Activated CD4-positive, CD25-positive, alpha-beta regulatory T cell treated with anti-CD3 and anti-CD28 coated beads, Interleukin-2, amount 50 U/mL, for 72 hours (primary cell): ENCODE data around the gene UPK3BL2.
"Not testable (repeated sequence)": the region's sequence is repeated elsewhere in the genome, so short reads cannot be mapped to it uniquely, and the experiment has no call there.

Experiments
- DNase-seq: peaks from one replicate; pipeline ENCODE4 v3.0.0; 2021

The UPK3BL2 gene

DNA sequence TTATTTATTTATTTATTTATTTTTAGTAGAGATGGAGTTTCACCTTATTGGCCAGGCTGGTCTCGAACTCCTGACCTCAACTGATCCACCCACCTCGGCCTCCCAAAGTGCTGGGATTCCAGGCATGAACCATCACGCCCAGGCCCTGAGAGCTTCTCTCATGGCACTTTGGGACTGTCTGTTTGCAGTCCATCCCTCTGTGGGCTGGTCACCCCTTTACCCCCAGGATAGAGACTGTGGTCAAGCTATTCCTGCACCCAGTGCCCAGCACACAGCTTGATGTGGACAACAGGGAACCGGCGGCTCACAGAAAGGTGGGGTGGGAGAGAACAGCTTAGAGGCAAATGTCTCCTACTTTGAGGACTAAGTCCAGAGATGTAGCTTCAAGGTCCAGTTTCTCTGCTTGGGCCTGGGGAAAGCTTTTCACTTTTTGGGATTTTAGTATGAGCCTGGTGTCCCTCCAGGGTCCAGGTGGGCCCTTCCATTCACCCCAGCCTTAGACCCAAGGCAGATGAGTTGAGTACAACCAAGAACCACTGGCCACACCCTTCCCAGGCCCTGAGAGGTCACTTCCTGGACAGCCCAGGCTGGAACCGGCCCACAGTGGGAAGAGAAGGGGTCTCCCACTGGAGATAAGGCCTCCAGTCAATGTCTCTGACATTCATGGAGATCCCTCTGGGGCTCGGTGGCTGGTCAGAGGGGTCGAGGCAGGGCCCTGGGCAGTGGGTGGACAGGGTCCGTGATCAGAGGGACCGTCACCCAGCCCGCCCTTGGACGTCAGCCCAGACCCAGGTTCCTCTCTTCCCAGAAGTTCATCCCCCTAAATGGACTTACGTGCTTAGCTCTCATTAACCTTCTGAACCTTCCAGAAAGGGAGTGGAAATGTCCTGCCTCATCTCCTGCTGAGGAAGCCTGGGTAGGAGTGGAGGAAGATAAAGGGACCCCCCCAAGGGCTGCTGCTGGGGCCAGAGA is 15.4 kb downstream of the UPK3BL2 start:
- DNase-seq, result not testable (repeated sequence)

DNA sequence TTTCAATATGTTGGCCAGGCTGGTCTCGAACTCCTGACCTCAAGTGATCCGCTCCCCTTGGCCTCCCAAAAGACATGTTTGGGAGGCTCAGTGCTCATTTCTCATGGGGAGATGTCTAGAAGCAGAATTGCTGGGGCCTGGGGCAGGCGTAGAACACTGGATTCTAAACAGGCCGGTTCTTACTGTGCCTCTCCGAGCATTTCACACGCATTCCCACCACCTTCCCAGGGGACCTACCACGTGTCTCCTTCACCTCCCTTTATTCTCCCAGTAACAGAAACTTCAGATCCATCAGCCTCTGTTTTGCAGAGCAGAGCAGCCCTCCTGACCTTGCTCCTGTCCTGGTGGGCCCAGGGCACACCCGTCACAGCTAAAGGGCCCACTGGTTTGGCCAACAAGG is 16.3 kb downstream of the UPK3BL2 start:
- DNase-seq, result not testable (repeated sequence)

DNA sequence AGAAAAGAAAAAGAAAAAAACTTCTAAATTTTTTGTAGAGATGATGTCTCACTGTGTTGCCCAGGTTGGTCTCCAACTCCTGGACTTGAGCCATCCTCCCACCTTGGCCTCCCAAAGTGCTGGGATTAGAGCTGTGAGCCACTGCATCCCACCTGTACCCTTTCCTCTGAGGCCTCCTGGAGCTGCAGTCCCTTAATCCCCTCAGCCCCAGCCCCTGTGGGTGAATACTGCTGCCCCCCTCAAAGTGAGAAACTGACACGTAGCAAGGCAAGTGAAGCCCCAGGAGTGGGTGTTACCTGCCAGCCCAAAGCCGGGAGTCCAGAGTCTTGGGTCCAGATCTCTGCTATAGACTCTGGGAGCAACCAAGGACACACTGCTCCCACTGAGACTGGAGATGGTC is 18.7 kb downstream of the UPK3BL2 start:
- DNase-seq, result peak; percentile 32

DNA sequence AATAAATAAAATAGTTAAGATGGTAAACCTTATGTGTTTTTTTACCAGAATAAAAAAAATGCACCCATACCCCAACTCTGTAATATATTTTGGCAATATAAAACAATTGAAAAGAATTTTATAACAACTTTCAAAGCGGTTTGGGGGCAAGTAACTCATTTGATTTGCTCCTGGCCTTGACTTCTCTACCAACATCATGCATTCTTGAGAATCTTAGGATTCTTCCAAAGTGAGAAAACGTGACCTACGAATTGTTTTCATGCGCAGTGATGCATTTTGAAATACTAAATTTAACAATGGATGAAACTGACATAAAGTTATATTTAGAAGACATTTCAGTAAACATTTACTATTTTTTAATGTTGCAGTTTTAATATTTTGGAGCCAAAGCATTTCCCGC is 22.7 kb downstream of the UPK3BL2 start:
- DNase-seq, result not testable (repeated sequence)

DNA sequence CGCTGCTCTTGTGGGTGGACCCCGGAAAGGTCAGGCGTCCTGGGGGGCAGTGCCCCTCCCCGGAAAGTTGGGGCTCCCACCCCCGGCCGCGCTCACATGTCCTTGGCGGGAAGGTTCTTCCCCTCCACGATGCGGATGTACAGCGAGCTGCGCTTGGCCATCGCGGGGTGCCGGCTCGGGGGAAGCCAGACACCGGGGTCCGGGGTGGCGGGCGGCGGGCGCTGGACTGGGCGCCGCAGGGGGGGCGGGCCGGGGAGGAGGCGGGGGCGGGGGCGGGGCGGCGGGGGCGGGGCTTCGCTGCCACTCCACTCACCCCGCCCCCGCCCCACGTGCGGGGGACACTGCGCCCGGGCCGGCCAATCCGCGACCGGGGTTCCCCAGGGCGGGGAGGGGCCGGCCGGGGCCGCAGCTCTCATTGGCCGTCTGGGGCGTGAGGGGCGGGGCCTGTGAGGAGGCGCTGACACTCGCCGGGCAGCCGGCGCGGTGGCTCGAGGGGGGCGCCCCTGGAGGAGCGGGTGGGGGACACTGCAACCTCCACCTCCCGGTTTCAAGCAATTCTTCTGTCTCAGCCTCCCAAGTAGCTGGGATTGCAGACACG is 25.8 kb downstream of the UPK3BL2 start, which contains the start of gene RASA4B:
RASA4B (minus strand) TSS at position 228 of the 598 bp plus-strand sequence; CDS start at position 161, 67 bp downstream.
- DNase-seq, result peak; percentile 51

DNA sequence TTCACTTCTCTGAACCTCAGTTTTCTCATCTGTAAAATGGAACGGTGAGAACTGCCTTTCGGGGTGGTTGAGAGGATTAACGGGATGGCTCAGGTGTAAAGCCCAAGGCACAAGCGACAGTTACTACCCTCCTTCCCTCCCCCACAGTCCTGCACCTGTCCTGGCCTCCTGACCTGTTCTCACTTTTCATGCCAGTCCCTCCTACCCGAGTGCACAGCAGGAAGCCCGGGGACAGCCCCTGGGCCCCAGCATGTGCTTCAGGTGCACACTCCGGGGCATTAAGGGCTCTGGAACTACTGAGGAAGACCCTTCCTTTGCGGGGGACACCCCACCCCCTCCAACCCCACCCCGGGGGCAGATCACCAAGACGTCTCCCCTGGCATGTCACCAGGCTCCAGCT is 26.5 kb downstream of the UPK3BL2 start:
- DNase-seq, result not testable (repeated sequence)

DNA sequence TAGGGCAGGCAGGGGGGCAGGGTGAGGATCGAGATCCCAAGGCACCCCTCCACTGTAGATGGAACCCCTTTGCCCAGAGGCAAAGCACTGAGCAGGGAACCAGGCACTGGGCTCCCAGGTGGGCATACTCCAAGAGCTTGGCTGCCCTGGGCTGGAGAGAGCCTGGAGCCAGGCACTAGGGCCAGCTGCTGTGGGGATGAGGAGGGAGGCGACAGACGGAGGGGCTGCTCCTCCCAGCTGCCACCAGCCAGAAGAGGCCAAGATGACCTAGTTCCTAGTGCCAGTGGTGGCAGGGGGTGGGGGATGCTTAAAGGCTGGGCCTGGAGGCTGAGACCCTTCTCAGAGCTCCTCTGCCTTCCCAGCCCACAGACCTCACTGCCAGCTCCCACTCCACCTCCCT is 27.6 kb downstream of the UPK3BL2 start:
- not testable (repeated sequence) for DNase-seq

DNA sequence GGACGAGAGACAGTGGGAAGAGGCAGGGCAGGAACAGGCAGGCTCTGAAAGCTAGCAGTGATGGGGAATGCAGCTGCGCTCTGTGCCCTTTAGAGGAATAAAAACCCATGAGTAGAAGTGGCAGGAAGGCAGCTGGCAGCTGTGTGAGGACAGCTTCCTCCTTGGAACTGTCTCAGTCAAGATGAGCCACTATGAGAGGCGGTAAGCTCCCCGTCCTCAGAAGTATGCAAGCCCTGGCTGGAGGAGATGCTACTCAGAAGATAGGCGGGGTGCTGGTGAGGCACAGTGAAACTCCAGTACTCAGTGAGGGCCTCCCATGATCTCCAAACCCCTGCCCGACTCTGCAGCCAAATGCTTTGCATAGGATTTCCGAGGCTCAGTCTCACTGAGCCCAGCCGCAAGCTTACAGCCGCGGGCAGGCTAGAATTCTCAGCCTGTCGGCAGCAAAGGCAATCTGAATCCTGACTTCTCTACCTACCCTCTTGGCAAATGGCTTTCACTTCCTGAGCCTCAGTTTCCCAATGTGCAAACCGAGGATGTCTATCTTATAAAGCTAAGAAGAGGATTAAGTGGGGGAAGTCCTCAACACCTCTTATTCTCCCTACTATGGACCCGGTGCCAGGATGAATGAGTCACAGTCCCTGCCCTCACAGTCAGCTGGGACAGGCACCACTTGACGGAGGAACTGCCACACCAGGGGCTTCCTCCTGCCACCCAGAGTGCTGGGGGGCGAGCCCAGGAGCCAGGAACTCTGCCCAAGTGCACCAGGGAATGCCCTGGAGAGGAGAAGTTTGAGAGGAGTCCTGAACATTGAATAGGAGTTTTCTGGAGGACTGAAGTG is 28.4 kb downstream of the UPK3BL2 start:
- DNase-seq, result not testable (repeated sequence)

DNA sequence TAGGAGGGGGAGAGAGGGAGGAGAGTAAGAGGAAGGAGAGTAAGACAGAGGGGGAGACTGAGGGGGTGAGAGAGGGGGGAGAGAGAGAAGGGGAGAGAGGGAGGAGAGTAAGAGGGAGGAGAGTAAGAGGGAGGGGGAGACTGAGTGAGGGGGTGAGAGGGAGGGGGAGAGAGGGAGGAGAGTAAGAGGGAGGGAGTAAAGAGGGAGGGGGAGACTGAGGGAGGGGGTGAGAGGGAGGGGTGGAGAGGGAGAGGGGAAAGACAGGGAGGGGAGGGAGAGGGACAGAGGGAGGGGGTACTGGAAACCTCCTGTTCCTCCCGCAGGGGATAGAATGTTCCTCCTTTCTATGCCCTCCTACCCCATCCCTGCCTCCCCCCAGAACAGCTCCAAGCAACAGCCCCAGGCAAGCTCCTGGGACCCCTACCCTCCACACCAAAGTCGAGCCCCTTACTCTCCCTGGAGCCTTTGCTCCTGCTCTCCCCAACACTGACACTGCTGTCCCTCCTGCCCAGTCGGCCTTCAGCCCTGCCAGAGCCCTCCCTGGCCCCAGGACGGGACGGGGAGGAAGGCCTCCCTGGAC is 30.8 kb downstream of the UPK3BL2 start:
- DNase-seq, result peak; percentile 42

DNA sequence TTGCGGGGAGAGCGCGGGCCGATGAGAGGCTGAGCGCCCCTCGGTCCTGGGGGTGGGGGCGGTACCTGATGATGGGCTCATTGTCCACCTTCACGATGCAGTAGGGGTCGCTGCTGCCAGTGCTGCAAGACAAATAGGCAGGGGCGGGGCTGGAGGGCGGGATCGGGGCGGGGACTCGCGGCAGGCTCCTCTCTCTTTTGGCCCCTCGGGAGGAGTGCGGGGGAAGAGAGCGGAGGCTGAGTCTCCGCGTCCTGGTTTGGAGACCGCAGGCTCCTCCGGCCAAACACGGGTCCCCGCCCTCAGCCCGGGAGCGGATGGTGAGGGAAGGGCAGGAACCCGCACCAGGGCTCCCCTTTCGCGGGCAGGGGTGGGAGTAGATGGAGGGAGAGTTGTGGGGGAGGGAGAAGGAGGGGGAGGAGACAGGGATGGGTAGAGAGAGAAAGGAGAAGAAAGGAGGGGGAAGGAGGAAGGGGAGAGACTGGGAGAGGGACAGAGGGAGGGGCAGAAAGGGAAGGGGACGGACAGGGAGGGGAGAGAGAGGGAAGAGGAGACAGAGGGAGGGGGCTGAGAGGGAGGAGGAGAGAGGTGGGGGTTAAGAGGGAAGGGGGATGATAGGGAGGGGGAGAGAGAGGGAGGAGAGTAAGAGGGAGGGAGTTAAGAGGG is 31.5 kb downstream of the UPK3BL2 start:
- not testable (repeated sequence) for DNase-seq

DNA sequence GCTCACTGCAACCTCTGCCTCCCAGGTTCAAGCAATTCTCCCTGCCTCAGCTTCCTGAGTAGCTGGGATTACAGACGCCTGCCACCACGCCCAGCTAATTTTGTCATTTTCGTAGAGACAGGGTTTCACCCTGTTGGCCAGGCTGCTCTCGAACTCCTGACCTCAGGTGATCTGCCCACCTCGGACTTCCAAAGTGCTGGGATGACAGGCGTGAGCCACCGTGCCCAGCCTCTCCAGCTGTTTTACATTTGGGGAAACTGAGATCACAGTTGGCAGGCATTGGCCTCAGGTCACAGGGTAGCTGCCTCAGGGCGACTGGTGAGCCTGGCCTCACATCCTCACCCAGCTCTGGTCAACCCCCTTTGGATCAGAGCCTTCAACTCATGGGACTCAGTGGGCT is 32.9 kb downstream of the UPK3BL2 start:
- not testable (repeated sequence) for DNase-seq

DNA sequence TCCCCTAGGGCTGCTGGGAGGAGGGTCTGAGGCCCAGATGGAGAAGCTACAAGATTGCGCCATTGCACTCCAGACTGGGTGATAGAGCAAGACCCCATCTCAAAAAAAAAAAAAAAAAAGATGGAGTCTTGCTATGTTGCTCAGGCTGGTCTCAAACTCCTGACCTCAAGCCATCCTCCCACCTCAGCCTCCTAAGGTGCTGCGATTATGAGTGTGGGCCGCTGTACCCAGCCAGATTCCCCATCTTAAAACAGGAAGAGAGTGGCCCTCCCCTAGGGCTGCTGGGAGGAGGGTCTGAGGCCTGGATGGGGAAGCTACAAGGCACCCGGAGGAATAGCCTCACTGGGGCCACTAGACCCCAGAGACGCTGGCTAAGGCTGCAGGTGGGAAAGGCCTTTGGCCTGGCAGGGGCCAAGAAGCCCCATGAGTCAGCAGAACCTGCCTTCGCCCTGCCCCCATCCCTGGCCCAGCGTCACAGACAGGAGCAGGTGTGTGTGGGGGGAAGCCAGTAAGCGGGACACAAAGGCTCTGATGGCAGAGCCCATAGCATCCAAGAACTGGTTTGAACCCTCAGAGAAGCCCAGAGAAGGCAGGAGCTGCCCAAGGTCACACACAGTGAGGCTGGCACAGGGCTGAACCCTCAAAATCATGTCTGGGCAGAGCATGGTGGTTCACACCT is 35.9 kb downstream of the UPK3BL2 start:
- DNase-seq, result not testable (repeated sequence)

DNA sequence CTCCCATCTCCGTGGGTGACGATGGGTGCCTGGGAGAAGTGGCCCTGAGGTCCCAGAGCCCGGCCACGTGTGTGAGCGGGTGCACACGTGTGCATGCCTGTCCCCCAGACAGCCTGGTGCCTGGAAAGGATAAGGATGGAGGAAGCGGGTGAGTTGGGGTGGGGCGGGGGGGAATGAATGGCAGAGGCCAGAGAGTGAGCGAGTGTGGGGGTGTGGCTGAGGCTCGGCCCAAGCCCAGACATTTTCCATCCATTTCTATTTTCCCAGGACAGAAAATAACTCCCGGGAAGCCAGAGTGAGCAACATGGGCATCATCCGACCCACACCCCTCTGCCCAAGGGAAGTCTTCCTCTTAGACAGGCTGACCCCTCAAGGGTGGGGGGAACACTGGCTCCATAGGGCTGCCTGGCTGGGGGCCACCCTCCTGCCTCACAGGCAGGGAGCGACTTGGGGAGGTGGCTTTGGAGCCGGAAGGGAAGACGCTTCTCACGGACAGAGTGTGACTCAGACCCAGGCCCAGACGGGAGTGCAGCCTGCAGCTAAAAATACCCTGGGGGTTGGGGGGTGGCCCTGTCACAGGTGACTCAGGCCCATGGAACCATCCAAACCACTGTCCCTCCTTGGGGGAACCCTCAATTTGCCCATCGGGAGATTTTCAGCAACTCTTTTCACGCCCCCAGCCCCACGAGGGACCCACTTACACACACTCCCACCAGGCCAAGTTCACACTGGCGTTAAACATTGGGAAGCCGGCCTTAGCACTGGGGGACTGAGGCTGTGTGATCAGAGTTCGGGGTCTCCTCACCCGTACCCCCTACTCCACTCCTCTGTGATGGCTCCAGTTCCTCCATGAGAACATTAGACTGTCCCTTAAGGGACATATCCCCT is 38.0 kb downstream of the UPK3BL2 start:
- DNase-seq, result peak; percentile 29

DNA sequence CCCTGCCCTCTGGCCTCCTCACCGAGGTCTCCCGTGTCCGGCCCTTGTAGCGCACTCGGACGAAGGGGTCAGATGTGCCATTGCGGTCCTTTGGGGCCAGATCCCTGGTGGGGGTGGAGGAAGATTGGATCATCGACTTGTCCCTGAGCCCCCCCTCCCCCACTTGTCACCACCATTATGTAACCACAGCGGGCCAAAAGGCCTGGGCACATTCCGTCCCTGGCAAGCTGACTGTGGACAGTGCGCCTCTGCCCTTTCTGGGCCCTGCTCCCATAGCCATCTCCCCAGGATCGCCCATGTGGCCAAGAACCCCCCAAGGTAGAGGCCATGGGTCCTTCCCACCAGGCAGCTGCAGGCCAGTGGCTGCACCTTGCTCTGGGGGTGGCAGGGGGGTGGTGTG is 40.4 kb downstream of the UPK3BL2 start:
- not testable (repeated sequence) for DNase-seq

DNA sequence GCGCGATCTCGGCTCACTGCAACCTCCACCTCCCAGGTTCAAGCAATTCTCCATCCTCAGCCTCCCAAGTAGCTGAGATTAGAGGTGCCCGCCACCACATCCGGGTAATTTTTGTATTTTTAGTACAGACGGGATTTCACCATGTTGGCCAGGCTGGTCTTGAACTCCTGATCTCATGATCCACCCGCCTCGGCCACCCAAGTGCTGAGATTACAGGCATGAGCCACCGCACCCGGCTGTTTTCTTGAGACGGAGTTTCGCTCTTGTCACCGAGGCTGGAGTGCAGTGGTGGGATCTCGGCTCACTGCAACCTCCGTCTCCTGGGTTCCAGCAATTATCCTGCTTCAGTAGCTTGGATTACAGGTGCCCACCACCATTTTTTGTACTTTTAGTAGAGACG is 45.2 kb downstream of the UPK3BL2 start:
- peak; percentile 25 for DNase-seq

DNA sequence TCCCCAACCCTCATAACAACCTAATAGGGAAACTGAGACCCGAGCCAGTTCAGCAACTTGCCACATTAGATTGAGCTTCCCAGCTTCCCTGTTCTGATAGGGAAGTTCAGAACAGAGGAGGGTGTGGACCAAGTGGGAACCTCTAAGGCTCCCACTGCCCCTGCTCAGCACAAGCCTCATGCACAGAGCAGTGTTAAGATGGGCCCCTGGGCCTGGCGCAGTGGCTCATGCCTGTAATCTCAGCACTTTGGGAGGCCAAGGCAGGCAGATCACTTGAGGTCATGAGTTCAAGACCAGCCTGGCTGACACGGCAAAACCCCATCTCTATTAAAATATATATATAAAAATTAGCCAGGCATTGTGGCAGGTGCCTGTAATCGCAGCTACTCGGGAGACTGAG is 46.2 kb downstream of the UPK3BL2 start:
- DNase-seq, result peak; percentile 29

DNA sequence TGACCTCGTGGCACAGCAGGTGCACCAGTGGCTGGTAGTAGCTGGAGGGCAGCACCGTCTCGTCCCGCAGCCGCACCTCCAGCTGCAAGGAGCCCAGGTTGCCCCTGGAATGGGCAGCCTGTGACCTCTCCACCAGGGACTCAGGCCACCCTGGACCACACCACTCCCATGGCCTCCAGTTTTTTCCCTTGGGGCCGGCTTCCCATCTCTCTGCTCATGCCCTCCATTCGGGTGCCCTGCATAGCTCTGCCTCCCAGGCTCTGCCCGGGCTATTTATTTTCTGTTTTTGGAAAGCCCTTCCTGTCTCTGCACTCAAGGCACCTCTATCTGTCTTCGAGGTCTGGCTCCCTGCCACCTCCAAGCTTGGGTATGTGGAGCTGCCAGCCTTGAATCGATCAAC is 46.6 kb downstream of the UPK3BL2 start:
- DNase-seq, result peak; percentile 26

DNA sequence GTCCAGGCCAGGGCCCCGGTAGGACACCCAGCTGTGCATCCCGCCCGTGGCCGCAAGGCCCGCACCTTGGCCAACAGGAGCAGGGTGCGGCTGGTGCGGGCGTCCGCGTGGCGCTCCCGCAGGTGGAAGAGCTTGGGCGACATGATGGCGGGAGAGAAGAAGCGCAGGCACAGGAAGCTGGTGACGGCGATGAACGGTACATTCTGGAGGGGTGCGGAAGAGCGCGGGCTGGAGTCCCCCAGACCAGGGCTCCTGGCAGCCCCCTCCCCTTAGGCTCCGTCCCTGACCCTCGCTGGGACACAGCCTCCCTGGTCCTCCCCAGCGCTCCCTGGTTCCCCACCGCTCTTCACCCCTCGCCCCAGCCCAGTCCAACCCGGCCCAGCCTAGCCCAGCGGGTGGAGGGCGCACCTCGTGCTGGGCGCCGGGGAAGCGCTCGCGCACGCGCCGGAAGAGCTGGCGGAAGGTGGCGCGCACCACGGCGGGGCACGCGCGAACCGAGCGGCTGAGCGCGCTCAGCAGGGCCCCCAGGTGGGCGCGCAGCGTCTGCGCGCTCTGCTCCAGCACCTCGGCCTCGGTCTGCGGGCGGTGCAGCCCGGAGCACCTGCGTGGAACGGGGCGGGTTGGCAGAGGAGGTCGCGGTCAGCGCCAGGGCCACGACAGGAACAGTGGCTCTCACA is 48.9 kb downstream of the UPK3BL2 start:
- not testable (repeated sequence) for DNase-seq

DNA sequence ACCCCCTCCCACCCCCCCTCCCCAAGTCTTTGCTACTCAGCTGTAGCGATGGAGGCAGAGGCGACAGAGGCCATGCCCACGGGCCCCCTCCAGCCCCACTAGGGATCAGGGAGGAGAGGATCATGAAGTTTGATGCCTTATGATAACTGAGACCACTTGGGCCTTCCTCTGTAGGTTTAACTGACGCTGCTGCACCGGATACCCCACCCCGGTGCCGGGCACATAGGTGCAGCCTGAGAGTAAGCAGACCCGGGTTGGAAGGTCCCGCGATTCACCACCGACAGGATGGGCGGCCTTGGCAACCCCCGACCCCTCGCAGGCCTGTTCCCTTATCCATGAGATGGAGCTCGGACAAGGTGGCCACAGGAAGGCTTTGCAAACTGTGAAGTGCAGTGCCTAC is 49.5 kb downstream of the UPK3BL2 start:
- peak; percentile 29 for DNase-seq
